Measurements from ENCODE around the gene THAP3.

GRCh38 chr1:6585841-6586240 is 38.8 kb upstream of the THAP3 start:
- no peak for TF ChIP-seq CTCF (IDR thresholded peaks at IDR 0.05)
- no peak for TF ChIP-seq EZH2 (IDR thresholded peaks at IDR 0.05; ENCODE audit: borderline replicate concordance, insufficient read depth, low read depth, low read length, poor library complexity, severe bottlenecking)
